ENCODE results near the gene SLC4A9. TPM values are rescaled to one million over a fixed set of nuclear protein-coding genes. Genes with fewer than 3 reads are reported as not detected.
A peak's percentile ranks its signal among the peaks of the same experiment; 100 is the strongest.
"Not testable (repeated sequence)": the region's sequence is repeated elsewhere in the genome, so short reads cannot be mapped to it uniquely, and the experiment has no call there.

Gene SLC4A9
- total RNA-seq, 1 donor from 2014 or later = 0.13 TPM

- DNase-seq (ENCODE audit: low spot score) = no peak
Measured at GRCh38 chr5:140339636-140340035, 20.4 kb upstream of the SLC4A9 start.

GRCh38 chr5:140340605-140341121 is 19.3 kb upstream of the SLC4A9 start:
- no peak for DNase-seq (ENCODE audit: low spot score)

GRCh38 chr5:140341591-140341990 is 18.4 kb upstream of the SLC4A9 start:
- peak; percentile 50 for DNase-seq (ENCODE audit: low spot score)

DNA sequence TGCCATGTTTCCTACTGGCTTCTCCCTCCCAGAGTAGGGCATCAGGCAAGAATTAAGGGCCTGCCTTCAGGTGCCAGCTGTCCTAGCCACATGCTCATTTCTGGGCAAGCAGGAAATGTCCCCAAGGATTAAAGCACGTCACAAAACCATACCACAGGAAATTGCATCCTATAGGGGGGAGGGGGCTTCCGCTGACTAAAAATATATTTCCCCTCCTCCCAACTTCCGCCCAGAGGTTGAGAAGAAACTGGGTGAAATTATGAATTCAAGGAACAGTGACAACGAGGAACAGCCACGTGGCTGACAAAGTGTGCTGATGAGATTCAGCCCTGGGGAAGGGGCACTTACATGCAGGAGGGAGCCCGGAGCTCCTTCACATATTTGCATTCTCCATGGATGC is 17.7 kb upstream of the SLC4A9 start:
- no peak for DNase-seq (ENCODE audit: low spot score)

- no peak for DNase-seq (ENCODE audit: low spot score)
Measured at GRCh38 chr5:140342896-140343295, 17.1 kb upstream of the SLC4A9 start.

GRCh38 chr5:140343849-140344248 is 16.1 kb upstream of the SLC4A9 start:
- not testable (repeated sequence) for DNase-seq (ENCODE audit: low spot score)

- no peak for DNase-seq (ENCODE audit: low spot score)
Measured at GRCh38 chr5:140344683-140345423, 15.1 kb upstream of the SLC4A9 start.

DNA sequence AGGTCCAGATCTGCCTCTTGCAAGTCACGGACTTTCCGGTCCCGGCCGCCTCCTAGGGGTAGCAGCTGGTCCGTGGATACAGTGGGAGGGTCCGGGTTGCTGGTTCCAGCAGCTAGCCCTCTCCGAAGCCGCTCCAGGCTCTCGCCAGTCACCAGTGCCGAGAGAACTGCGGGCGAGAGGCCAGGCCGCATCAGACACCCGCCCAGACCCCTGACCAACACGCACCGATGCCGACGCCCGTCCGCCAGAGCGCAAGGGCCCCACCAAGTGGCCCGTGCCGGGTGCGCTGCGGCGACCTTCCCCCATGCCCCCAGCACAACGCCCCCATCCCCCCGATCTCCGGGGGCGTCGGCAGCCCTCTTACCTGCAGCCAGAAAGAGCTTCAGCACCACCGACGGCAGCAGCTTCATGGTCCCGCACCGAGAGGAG is 14.1 kb upstream of the SLC4A9 start:
- peak; percentile 56 for DNase-seq (ENCODE audit: low spot score)

DNA sequence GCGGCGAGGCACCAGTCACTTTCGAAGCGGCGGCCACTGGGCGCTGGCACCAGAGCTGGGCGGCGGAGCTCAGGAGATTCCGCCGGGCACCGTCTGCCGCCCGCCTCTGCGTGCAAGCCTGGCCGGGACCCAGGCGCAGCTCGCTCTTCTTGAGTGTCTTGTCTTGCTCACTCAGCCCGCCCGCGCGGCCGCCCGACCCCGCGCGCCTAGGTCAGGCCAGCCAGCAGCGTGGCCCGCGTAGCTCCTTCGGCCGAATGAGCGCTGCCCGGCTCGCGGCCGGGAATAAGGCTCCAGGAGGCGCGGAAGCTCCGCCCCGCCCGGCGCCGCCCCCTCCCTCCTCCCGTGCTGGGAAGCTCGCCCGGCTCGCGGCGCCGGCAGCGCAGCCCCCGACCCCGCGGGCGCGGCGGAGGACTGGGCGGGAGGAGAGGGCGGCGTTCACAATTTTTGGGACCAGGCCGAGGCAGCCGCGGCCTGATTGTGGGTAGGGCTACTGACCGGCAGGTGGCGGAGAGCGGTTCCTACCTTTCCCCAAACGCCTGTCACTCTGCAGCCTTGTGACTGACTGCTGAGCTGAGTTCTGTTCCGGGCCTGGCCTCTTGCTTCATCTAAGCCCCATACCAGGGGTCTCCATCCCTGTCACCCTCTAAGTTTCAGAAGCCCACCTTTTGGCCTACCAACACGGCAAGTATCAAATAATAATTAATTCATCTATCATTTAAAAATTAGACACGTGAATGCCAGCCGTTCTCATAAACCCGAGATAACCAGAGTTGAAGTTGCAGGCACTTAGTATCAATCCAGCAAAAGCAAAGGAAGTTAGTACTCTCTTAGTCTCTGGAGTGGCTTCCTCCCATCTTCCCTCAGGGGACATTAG is 13.4 kb upstream of the SLC4A9 start, which contains the start of gene HBEGF:
Gene HBEGF, minus strand, starts transcription at position 256 of the 874 bp plus-strand sequence. CDS start 275 bp downstream, outside the sequence.
- DNase-seq (ENCODE audit: low spot score) = peak; percentile 81

DNA sequence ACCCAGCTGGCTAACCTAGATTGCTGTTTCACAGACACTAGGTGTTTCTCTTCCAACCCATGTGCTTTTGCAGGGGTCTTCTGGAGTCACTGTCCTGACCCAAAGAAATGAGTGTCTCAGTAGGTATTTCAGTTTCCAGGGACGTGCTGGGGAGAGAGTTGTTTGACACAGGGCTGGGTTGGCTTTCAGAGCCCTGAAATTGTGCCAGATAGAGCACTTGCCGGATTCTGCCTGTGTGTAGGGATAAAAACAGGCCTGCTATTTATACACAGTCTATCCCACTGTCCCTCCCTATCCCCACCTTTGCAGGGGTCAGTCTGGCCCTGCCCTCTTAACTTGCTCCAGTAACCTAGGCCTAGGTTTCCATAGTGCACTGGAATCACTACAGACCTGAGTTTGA is 12.6 kb upstream of the SLC4A9 start:
- DNase-seq (ENCODE audit: low spot score) = no peak

DNA sequence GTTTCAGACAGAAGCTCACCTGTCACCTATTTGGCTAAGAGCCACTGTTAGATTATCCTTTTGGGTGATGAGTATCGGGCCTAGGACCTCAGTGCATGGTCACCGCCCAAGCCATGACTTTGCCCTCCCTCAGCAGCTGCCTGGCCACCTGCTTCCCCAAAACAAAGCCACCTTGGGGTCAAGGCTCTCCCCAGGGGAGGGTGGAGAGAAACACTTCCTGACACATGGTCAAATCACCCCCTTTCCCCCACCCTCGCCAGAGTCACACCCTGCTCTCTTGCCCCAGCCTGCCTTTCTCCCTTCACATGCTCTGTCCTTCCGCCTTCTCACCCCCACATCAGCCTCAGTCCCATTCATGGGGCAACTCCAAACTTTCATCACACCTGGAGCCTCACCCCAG is 11.9 kb upstream of the SLC4A9 start:
- DNase-seq (ENCODE audit: low spot score) = peak; percentile 83

DNA sequence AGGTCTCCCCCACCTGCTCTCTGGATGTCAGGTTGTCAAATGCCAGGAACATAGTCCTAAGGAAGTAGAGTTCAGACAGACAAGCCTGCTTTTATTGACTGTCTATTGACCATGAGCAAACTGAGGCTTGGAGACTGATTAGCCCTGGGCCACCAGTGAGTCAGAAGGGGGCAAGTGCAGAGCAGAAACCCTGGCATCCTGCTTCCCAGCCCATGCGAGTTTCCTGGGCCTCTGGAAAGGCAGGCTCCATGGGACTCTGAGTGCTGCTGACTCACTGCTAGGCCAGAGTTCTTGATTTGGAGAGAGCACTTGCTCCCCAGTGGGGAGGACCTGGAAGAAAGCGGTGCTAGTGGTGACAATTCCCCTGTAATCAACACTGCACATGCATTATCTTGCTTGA is 10.8 kb upstream of the SLC4A9 start:
- no peak for DNase-seq (ENCODE audit: low spot score)

DNA sequence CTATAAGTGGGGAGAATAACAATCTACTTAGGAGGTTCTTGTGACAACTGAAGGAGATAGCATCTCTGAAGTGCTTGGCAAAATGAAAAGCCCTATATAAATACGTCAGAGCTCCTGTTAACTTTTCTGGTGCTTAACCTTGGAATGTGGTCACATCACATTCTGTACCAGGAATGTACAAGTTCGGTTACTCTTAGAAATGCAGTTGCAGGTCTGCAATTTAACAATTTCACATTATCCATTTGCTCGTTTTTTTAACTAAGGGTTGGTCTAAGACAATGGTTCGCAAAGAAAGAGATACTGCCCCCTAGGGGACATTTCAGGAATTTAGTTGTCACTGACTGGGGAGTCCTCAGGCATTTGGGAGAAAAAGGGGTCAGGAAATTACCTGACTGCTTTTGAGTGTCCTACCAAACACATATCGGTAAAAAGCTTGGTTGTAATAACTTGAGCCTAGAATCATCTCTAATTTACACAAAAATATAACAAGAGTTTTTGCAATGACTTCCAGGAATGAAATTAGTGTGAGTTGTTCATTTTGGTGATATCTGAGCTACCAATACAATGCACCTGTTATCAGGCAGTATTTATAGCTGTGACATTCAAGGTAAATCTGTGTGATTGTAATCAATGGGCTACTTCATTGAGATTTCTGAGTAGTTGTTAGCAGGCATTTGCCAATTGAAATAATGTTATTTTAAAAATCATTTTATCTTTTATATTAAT is 8.2 kb upstream of the SLC4A9 start:
- DNase-seq (ENCODE audit: low spot score) = peak; percentile 62

DNA sequence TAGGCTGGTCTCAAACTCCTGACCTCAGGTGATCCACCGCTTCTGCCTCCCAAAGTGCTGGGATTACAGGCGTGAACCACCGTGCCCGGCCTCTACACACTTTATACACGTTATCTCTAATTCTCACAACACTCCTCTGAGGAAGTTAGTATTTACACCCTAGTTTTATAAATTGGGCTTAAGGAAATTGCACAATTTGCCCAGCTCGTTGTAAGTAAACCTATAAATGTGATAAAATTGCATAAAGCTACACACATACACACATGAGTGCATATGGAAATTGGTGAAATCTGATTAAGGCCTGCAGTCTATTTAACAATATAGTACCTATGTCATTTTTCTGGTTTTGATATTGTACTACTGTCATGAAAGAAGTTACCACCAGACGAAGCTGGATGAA is 4.4 kb upstream of the SLC4A9 start:
- DNase-seq (ENCODE audit: low spot score) = no peak

GRCh38 chr5:140356853-140357725 is 2.9 kb upstream of the SLC4A9 start:
- no peak for DNase-seq (ENCODE audit: low spot score)

- peak; percentile 87 for DNase-seq (ENCODE audit: low spot score)
Measured at GRCh38 chr5:140357726-140358093, 2.3 kb upstream of the SLC4A9 start.

GRCh38 chr5:140358738-140359310 is 1.2 kb upstream of the SLC4A9 start:
- DNase-seq (ENCODE audit: low spot score) = no peak

GRCh38 chr5:140360681-140361479 is 886 bp downstream of the SLC4A9 start:
- DNase-seq (ENCODE audit: low spot score) = no peak

GRCh38 chr5:140361901-140362300 is 1.9 kb downstream of the SLC4A9 start:
- DNase-seq (ENCODE audit: low spot score) = no peak

GRCh38 chr5:140362311-140362710 is 2.3 kb downstream of the SLC4A9 start:
- DNase-seq (ENCODE audit: low spot score) = no peak
